Aortic smooth muscle cell (primary cell): Measurements from ENCODE around the gene MPZL1. TPM values are rescaled to one million over a fixed set of nuclear protein-coding genes. Genes with fewer than 3 reads are reported as not detected.

Experiments
- total RNA-seq: library from RNA; depleted of rRNA; stranded (reverse); fragments of >200 nt; gene quantifications from 2 replicates; pipeline ENCODE4 v1.2.3, GENCODE V29; 2014

The MPZL1 gene
- total RNA-seq: 107 and 110 TPM in 2 replicates

GRCh38 chr1:167721617-167722151 lies at the start of gene MPZL1:
Gene MPZL1, plus strand, starts transcription at chr1:167721982. Its CDS starts 170 bp downstream, at chr1:167722152.

Other genes with a start within 250 kb of the MPZL1 start
- gene CD247, start 203.5 kb upstream of the MPZL1 start, total RNA-seq: 0.26 TPM in 1 of 2 replicates, not detected in the other
- gene CREG1, start 168.2 kb upstream of the MPZL1 start, total RNA-seq: 18.7 and 30.4 TPM in 2 replicates
- gene RCSD1, start 91.8 kb upstream of the MPZL1 start, total RNA-seq: 0.19 and 0.26 TPM in 2 replicates
- under 0.01 and 0.26 TPM in 2 replicates for gene ADCY10, start 192.2 kb downstream of the MPZL1 start, total RNA-seq
- 50.6 and 61.7 TPM in 2 replicates for gene DCAF6, start 214.7 kb downstream of the MPZL1 start, total RNA-seq
- 29.7 and 36.6 TPM in 2 replicates for gene MPC2, start 215.1 kb downstream of the MPZL1 start, total RNA-seq